ENCODE results near the gene NME9. TPM values are rescaled to one million over a fixed set of nuclear protein-coding genes. Genes with fewer than 3 reads are reported as not detected.

Gene NME9
- total RNA-seq, 1 experiment from 2014 or later: not detected

Other genes starting within 250 kb of the NME9 start
- 16.2 and 17.8 TPM in 2 replicates for gene DZIP1L, start 214.2 kb downstream of the NME9 start, total RNA-seq (2014; rRNA removed; shearing (Covaris generic))
- gene A4GNT, start 197.5 kb downstream of the NME9 start, total RNA-seq (2014; rRNA removed; shearing (Covaris generic)): not detected in 2 replicates
- 25.8 and 26.2 TPM in 2 replicates for gene DBR1, start 154.9 kb downstream of the NME9 start, total RNA-seq (2014; rRNA removed; shearing (Covaris generic))
- gene ARMC8, start 142.6 kb downstream of the NME9 start, total RNA-seq (2014; rRNA removed; shearing (Covaris generic)): 31.5 and 48.4 TPM in 2 replicates
- 37.5 and 37.9 TPM in 2 replicates for gene MRAS, start 18.7 kb upstream of the NME9 start, total RNA-seq (2014; rRNA removed; shearing (Covaris generic))
- not detected in 2 replicates for gene ESYT3, start 104.8 kb upstream of the NME9 start, total RNA-seq (2014; rRNA removed; shearing (Covaris generic))